Middle frontal gyrus (tissue), 1 donor: ENCODE results near the gene CIDEB.

ENCODE experiments used
- DNase-seq: peaks from one replicate; pipeline ENCODE4 v3.0.0-alpha.2; 2015; ENCODE audit warnings: low spot score; ENCODE audit errors: extremely low spot score

The CIDEB gene

GRCh38 chr14:24270537-24271133 lies 37.1 kb downstream of the CIDEB start:
- DNase-seq = no peak

DNA sequence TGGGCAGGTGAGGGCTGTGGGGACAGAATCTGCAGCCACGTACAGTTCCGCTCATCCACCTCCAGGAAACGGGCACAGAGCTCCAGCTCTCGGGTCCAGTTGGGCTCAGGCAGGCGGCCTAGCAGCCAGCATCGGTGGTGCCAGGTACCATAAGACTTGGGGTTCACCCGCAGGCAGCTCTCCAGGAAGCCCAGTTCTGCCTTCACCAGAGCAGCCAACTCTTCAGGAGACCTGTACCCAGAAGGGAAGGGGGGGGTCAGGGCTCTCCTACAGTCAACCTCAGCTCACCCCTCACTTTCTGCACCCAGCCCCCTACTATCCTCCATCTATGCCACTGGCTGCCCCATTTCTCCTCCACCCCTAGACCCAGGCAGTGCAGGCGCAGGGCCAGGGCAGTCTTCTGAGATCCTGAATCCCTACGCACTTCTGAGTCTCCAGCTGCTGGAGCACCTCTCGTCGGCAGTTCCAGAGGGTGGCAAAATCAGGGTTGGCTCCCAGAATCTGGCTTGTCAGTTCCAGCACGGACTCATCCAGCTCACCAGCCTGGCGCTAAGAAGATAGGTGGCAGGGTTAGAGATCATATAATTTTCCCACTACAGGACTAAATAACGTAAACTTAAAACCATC lies 37.8 kb downstream of the CIDEB start:
- DNase-seq = no peak

DNA sequence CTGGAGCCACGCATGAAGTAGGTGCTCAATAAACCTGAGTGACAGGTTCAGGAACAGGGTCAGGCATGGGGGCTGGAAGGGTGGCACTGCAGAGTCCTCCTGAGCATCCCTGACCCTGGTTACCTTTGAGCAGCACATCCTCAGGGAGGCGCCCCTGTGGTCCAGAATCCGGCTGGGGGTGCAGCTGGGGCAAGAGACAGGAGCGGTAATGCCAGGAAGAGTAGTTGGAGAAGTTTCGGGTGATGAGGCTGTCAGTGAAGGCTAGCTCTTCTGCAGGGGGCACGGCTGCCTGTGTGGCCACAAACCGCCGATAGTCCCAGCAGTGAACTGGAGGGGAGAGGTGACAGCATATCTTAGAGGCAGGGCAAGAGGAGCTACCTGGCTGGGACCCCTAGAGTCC lies 38.4 kb downstream of the CIDEB start:
- no peak for DNase-seq

DNA sequence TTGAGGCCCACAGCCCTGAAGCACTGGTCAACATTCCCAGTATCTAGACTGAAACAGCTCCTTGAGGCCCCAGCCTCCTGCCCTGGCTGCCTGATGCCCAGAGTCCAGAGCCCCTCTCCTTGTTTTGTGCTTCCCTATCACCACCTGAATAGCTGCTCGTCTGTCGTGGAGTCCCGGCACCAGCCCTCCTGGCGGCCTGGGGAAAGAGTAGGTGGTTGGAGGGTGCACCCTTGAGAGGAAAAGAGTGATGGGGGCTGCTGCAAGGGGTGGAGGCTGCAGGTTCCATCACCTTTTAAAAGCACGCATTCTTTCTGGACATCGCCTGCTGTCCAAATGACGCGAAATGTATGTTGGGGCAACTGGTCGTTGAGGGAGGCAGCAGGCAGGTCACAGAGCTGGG lies 39.6 kb downstream of the CIDEB start:
- no peak for DNase-seq

- no peak for DNase-seq
Observed at GRCh38 chr14:24267516-24267915, 40.3 kb downstream of the CIDEB start.

- DNase-seq = no peak
Observed at GRCh38 chr14:24266344-24267244, 41.2 kb downstream of the CIDEB start.

DNA sequence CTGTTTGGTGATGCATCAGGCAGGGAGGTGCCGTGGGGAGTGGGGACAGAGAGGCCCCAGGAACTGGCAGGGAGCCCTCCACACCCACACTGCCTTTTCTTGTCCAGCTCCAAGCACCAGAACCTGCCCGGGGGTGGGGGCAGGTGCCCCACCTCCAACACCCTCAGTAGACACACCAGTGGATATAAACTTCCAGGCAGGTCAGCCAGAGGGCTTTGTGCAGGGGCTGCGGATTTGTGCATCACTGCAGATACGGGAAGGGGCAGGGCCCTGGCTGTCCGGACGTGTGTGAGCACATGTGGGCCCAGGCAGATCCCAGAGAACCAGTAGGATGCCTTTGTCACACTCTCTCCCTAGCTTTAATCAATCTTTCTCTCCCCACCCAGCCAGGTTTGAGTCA lies 43.5 kb downstream of the CIDEB start:
- no peak for DNase-seq

- DNase-seq = no peak
Observed at GRCh38 chr14:24263848-24264247, 43.9 kb downstream of the CIDEB start.

DNA sequence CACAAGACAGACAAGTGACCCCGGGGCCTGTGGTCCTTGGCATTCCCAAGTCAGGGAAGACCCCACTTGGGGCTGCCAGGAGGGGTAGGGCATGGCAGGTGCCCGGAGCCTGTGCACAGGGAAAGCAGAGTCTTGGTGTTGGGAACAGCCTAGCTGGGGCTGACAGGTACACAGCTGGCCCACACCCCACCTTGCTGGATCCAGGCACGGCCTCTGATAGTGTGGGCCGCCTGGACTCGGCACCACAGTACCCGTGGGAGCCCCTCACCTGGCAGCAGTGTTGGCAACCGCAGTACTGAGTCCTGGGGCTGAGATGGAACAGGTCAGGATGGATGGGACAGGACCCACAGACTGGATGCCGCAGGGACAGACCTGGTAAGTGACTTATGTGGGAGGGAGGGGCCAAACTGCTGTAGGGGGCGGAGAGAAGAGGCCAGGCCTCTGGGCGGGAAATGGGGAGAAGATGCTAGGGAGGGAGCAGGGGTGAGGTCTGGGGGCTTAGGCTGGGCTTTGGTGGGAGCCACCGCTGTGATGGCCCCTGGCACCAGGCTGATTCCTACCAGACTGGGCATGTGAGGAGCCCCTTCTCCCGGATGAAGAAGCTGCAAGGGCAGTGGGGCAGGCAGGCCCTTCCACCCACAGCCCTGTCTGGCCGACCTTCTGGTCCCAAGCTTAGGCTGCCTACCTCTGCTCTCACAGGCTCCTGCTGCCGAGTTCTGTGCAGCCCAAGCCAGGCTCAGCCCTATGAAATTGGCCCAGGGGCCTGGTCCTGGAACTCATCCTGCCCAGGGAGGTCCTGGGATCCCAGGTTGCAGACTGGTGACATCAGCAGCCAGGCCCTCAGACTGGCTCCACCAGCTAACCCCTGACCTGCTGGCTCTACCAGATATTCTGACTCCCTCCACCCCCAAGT lies 44.7 kb downstream of the CIDEB start, which contains the start of gene TGM1:
TGM1 (minus strand) TSS at position 357 of the 913 bp plus-strand sequence. CDS start 825 bp downstream, outside the sequence.
- DNase-seq = no peak

GRCh38 chr14:24261969-24262327 lies 45.8 kb downstream of the CIDEB start:
- DNase-seq = no peak

- no peak for DNase-seq
Observed at GRCh38 chr14:24261256-24261968, 46.4 kb downstream of the CIDEB start.

- DNase-seq = no peak
Observed at GRCh38 chr14:24260780-24261157, 47.0 kb downstream of the CIDEB start.

DNA sequence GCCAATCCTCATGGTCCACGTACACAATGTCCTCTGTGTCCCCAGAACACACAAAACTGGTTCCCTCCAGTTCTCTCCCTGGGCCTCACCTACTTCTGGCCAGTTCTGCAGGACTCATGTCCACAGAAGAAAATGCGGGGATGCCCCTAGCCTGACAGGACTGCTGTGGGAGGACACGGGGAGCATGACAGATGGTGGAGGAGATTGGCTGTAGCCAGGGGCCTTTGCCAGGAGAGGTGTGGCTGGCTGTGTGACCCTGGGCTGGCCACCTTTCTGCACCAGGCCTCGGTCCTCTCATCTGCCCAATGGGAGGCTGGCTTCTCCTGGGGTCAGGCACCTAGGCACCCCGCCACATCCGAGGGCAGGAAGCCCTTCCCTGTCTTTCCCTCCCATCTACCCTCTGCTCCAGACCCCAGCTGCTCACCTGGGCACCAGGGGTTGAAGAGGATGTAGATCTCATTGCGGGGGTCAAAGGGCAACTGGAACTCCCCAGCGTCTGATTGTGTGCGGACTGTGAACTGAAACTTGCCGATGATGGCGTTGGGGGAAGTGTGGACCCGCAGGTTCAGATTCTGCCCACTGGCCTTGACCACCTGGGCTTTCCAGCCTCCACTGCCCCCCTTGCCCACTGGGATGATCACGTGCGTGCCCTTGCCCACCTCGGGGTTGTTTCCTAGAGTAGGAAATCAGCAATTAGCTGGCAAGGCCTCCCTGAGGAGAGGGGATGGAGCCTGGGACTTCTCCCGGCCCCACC lies 47.6 kb downstream of the CIDEB start:
- no peak for DNase-seq

DNA sequence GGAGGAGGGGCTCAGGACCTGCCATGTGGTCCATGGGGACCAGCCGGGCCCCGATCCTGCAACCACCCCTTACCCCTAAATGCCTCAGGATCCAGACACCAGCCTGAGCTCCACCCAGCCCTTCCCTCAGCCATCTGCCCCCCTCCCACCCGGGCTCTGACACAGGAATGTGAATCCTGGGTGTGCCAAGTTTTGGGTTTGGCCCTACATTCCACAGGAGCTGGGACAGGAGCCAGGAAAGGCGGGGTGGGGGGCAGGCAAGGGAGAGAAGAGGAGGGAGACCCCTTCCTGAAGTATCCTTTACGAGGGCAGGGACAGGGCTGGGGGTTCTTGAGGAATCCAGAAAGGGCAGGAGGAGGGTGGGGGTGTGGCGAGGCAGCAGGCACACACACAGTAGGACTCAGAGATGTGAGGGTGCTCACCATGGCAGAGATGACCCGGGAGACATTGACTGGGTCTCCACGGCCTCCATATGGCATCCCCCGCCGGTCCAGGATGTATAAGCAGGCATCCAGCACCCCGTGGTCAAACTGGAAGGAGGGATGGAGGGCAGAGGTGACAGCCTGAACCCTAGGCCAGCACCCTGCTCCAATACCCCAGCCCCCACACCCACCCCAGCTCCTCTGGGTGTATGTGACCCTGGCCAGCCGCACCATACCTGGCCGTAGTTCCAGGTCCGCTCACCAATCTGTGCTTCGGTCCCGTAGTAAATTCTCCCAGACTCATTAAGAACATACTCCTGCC lies 48.3 kb downstream of the CIDEB start:
- no peak for DNase-seq

DNA sequence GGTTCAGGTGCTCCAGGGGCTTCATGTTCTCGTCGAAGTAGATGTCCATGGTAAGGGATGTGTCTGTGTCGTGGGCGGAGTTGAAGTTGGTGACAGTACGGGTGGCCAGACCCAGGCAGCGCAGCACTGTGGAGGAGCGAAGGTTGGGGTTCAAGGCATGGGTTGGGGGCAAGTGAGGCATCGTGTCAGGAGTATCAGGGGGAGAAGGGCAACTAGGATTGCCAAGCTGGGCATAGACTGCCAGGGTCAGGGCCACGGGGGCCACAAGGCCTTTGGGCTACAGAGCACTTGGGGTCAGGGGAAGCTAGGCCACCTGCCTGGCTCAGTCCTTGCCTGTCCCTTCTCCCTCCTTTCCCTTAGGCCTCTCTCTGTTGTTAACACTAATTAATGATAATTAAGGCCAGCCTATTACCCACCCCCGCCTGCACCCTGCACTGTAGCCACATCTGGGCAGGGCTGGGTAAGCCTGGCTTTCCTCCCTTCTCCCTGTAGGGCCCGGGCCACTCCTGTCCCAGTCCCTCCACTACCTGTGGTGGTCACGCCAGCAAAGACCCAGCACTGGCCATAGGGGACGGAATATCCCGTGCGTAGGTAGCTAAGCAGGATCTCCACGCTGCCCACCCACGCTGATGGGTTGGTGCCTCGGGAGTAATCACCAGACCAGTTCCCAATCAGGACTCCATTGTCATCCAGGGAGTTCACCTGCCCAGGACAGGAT lies 49.1 kb downstream of the CIDEB start:
- DNase-seq = no peak

GRCh38 chr14:24258119-24258518 lies 49.7 kb downstream of the CIDEB start:
- no peak for DNase-seq

DNA sequence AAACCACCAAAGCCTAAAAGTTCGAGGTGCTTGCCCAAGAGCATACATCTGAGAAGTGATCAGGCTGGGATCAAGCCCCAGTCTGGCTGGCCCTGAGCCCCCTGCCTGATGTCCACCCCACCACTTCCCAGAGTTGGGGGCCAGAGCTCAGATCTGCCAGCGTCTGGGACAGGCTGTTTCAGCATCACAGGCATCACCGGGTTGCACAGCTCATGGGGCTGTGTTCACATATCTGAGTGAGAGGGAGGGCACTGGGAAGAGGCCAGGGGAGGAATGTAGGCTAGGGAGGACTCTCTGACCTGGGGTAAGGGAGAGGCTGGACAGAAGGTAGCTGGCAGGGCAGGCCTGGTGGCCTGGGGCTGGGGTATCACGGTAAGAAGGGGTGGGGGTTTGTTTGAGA lies 50.8 kb downstream of the CIDEB start:
- no peak for DNase-seq

DNA sequence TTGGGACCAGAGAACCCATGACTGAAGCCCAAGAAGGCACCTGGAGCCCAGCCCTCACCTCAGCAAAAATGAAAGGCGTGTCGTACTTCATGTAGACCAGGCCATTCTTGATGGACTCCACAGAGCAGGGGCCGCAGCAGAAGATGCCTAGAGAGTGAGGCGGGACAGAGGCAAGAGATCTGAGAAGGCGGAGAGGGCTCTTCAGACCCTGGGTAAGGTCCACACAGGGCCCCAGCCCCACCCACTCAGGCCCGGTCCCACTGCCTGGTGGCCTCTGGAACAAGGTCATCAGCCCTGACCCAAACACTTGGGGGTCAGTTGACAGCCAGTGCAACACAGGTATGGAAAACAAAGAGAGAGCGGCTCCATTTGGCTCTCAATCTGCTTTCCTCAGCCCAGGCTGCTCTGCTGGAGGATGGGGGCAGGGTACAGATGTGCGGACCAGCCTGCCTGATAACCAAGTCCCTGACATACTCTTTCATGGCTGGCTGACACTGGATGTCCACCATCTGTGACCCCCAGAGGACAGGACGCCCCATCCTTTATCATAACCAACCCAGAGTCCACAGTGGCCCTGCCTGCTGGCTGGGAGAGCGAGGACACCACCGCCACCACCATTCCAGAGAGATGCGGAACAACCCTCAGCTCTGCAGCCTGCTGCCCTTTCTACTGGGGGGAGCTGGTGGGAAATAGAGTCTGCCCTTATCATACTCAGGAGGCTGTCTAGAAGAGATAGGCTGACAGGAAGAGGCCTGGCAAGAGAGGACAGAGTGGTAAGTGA lies 51.7 kb downstream of the CIDEB start:
- no peak for DNase-seq
